GM12878 (cell line): ENCODE measurements around the gene FUBP1. TPM values are rescaled to one million over a fixed set of nuclear protein-coding genes. Genes with fewer than 3 reads are reported as not detected.

Source experiments
- ATAC-seq: fragments of 200-7000 bp; cut with Tn5 transposase; 3 replicates; pipeline ENCODE4 v1.9.1; 2020; ENCODE audit warnings: mild to moderate bottlenecking, moderate library complexity
- BruUV-seq: library from RNA; stranded (reverse); fragments of 400-500 nt; replicated peaks from 2 replicates; lab custom pipeline; 2021; lab: Mats Ljungman, UMichigan
- CTCF ChIA-PET: fragments of 300-600 bp; sonication (Branson Sonifier 250); formaldehyde crosslinking; extraction: SDS; loops from one replicate; lab custom pipeline; 2021; ENCODE audit warnings: inconsistent platforms; lab: Yijun Ruan, JAX
- POLR2A ChIA-PET: fragments of 350-600 bp; formaldehyde crosslinking; extraction: SDS; loops from one replicate; lab custom pipeline; 2021; ENCODE audit warnings: inconsistent platforms; lab: Charles Lee
- RAD21 ChIA-PET: fragments of 300-600 bp; sonication (Branson Sonifier 250); formaldehyde crosslinking; loops from one replicate; lab custom pipeline; 2023; ENCODE audit warnings: antibody characterized with exemption; ENCODE audit not compliant: unreplicated experiment; lab: Charles Lee
- SMC1A ChIA-PET: fragments of 300-600 bp; sonication (Branson Sonifier 250); formaldehyde crosslinking; loops from one replicate; lab custom pipeline; 2023; ENCODE audit not compliant: unreplicated experiment, uncharacterized antibody; lab: Charles Lee
- DNase-seq: peaks from one replicate; pipeline ENCODE4 v3.0.0-alpha.2; 2011; ENCODE audit warnings: low read depth, low spot score
- FAIRE-seq: peaks from 3 replicates; lab custom pipeline; 2011; peaks lifted over from hg19 to GRCh38; lab: Jason Lieb, UNC
- H2AFZ ChIP-seq: 2 replicates; pipeline ENCODE4 v1.6.0; 2011; ENCODE audit warnings: low read depth, low read length, control low read depth; ENCODE audit not compliant: control insufficient read depth
- H3K27ac ChIP-seq: 2 replicates; pipeline ENCODE4 v1.5.1; 2011; ENCODE audit warnings: control low read depth; ENCODE audit not compliant: control insufficient read depth, insufficient read depth
- H3K27me3 ChIP-seq, 2 experiments: replicated peaks in 1 of 2; 2 replicates each; pipeline versions ENCODE4 v1.6.0 to v1.6.1; 2011; ENCODE audit warnings: low read length in 1 of 2; ENCODE audit not compliant: control insufficient read depth in 2 of 2, insufficient read depth in 2 of 2
- H3K36me3 ChIP-seq, 2 experiments: 2 replicates each; pipeline ENCODE4 v1.5.1; 2011; ENCODE audit warnings: low read length in 1 of 2; ENCODE audit not compliant: control insufficient read depth in 2 of 2, insufficient read depth in 2 of 2
- H3K4me1 ChIP-seq: 2 replicates; pipeline ENCODE4 v1.6.1; 2011; ENCODE audit warnings: mild to moderate bottlenecking, low read length, moderate library complexity, mixed read lengths; ENCODE audit not compliant: control insufficient read depth, insufficient read depth
- H3K4me2 ChIP-seq: 2 replicates; pipeline ENCODE4 v1.6.0; 2011; ENCODE audit warnings: control low read depth; ENCODE audit not compliant: control insufficient read depth, insufficient read depth
- H3K4me3 ChIP-seq: fragments of 200-600 bp; sonication (generic); 2 replicates; pipeline ENCODE4 v1.5.1; 2016
- H3K79me2 ChIP-seq: 2 replicates; pipeline ENCODE4 v1.6.0; 2011; ENCODE audit warnings: low read length; ENCODE audit not compliant: control insufficient read depth, insufficient read depth
- H3K9ac ChIP-seq: 2 replicates; pipeline ENCODE4 v1.8.0; 2011; ENCODE audit warnings: low read length, control low read depth, mixed read lengths; ENCODE audit not compliant: control insufficient read depth, insufficient read depth
- H3K9me3 ChIP-seq: replicated peaks from 3 replicates; pipeline ENCODE4 v1.5.1; 2011; ENCODE audit warnings: mild to moderate bottlenecking, low read length; ENCODE audit not compliant: control insufficient read depth, insufficient read depth
- H4K20me1 ChIP-seq: 2 replicates; pipeline ENCODE4 v1.6.0; 2011; ENCODE audit not compliant: control insufficient read depth, insufficient read depth
- CBX3 ChIP-seq: fragments of 200-600 bp; sonication (generic); IDR thresholded peaks from 2 replicates; pipeline ENCODE4 v1.6.1; 2016; ENCODE audit warnings: low read depth, borderline replicate concordance
- CHD2 ChIP-seq: IDR thresholded peaks from 2 replicates; pipeline ENCODE4 v1.6.1; 2011; ENCODE audit warnings: low read depth, low read length, improper control_type of control experiment, borderline replicate concordance
- NFYB ChIP-seq: IDR thresholded peaks from 2 replicates; pipeline ENCODE4 v1.6.1; 2011; ENCODE audit warnings: low read depth, mild to moderate bottlenecking, low read length, improper control_type of control experiment, moderate library complexity; ENCODE audit not compliant: insufficient read depth
- RAD51 ChIP-seq: fragments of 450-650 bp; IDR thresholded peaks from 2 replicates; pipeline ENCODE4 v1.6.1; 2016; ENCODE audit warnings: moderate library complexity, mild to moderate bottlenecking, inconsistent platforms
- RB1 ChIP-seq: fragments of 450-650 bp; formaldehyde crosslinking; IDR thresholded peaks from 2 replicates; pipeline ENCODE4 v1.6.1; 2017; ENCODE audit warnings: mild to moderate bottlenecking, borderline replicate concordance
- SREBF1 ChIP-seq: IDR thresholded peaks from 2 replicates; pipeline ENCODE4 v1.6.1; 2012; ENCODE audit warnings: mild to moderate bottlenecking, low read length
- TARDBP ChIP-seq: IDR thresholded peaks from 2 replicates; pipeline ENCODE4 v1.6.1; 2016; ENCODE audit warnings: borderline replicate concordance
- ZNF24 ChIP-seq: fragments of 450-650 bp; IDR thresholded peaks from 2 replicates; pipeline ENCODE4 v1.6.1; 2017; ENCODE audit warnings: antibody characterized with exemption, mild to moderate bottlenecking
- WGBS: methylation state at CpG from one replicate; pipeline ENCODE4 v1.1.6; 2016; ENCODE audit warnings: low lambda C conversion rate; ENCODE audit not compliant: insufficient replicate concordance, insufficient coverage; ENCODE audit errors: missing lambda C conversion rate; 5-methylcytosine and 5-hydroxymethylcytosine counted together
- in situ Hi-C: fragments of 300-500 bp; cut with MboI; formaldehyde crosslinking; loops from 9 replicates; pipeline ENCODE4 v1.14.3; 2018; ENCODE audit warnings: mixed read lengths
- intact Hi-C: fragments of 100-400 bp; cut with micrococcal nuclease; formaldehyde crosslinking; loops from one replicate; pipeline ENCODE4 v1.14.2; 2022; ENCODE audit not compliant: unreplicated experiment
- polyA plus RNA-seq, 11 experiments: library from polyadenylated mRNA; depleted of rRNA in 4 of 11; unstranded in 6 of 11; stranded (reverse) in 5 of 11; fragments of >200 nt; fragmentation: Nextera tagmentation in 4 of 11; fragmentation: Illumina TruSeq in 1 of 11; extraction: Ambion mirVana in 4 of 11; extraction: Trizol in 1 of 11; gene quantifications; 1 replicate in 1 of 11; 2 replicates in 10 of 11; pipeline versions ENCODE4 v1.2.1 to v1.2.3, GENCODE V29; 2011 to 2016; ENCODE audit warnings: inconsistent platforms in 2 of 11, missing spikeins in 2 of 11, low read depth in 1 of 11
- total RNA-seq, 4 experiments: library from RNA; depleted of rRNA in 3 of 4; stranded (reverse); fragments of >200 nt in 3 of 4; fragmentation: Illumina TruSeq in 1 of 4; extraction: Trizol in 1 of 4; gene quantifications; 2 replicates each; pipeline versions ENCODE4 v1.2.1 to v1.2.3, GENCODE V29; 2013 to 2021
- TF ChIP-seq, protein P1 (sequence below): fragments of 450-650 bp; IDR thresholded peaks from 2 replicates; pipeline ENCODE4 v1.6.1; 2016; ENCODE audit warnings: mild to moderate bottlenecking, moderate library complexity, borderline replicate concordance
- TF ChIP-seq, protein P2 (sequence below): fragments of 450-650 bp; IDR thresholded peaks from 2 replicates; pipeline ENCODE4 v1.6.1; 2017; ENCODE audit warnings: mild to moderate bottlenecking, moderate library complexity
- TF ChIP-seq, protein P3 (sequence below): IDR thresholded peaks from 2 replicates; pipeline ENCODE4 v1.6.1; 2011; ENCODE audit warnings: mild to moderate bottlenecking, low read depth, low read length, moderate library complexity; ENCODE audit not compliant: insufficient replicate concordance

FUBP1 gene
- total and polyA plus RNA-seq, 10 of the 15 experiments (the other 5 are each of a cell fraction or from before 2014, with no cell fraction given) = 110 to 343 (median 191) TPM

DNA sequence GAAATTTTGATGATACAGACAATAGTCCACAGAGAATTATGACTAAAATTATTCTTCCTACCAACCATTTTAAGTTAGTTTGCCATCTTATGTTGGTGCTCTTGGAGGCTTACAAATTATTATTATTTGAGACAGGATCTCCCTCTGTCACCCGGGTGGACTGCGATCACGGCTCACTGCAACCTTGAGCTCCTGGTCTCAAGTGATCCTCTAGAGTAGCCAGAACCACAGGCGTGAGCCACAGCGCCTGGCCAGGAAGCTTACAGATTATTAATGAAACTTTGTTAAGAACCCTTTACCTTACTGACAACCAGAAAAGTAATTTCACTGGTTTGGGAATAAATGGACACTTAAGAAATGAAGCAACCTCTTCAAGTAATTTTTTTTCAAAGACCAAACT is 17.9 kb upstream of the FUBP1 start (continued):
- TF ChIP-seq, protein P1, sequence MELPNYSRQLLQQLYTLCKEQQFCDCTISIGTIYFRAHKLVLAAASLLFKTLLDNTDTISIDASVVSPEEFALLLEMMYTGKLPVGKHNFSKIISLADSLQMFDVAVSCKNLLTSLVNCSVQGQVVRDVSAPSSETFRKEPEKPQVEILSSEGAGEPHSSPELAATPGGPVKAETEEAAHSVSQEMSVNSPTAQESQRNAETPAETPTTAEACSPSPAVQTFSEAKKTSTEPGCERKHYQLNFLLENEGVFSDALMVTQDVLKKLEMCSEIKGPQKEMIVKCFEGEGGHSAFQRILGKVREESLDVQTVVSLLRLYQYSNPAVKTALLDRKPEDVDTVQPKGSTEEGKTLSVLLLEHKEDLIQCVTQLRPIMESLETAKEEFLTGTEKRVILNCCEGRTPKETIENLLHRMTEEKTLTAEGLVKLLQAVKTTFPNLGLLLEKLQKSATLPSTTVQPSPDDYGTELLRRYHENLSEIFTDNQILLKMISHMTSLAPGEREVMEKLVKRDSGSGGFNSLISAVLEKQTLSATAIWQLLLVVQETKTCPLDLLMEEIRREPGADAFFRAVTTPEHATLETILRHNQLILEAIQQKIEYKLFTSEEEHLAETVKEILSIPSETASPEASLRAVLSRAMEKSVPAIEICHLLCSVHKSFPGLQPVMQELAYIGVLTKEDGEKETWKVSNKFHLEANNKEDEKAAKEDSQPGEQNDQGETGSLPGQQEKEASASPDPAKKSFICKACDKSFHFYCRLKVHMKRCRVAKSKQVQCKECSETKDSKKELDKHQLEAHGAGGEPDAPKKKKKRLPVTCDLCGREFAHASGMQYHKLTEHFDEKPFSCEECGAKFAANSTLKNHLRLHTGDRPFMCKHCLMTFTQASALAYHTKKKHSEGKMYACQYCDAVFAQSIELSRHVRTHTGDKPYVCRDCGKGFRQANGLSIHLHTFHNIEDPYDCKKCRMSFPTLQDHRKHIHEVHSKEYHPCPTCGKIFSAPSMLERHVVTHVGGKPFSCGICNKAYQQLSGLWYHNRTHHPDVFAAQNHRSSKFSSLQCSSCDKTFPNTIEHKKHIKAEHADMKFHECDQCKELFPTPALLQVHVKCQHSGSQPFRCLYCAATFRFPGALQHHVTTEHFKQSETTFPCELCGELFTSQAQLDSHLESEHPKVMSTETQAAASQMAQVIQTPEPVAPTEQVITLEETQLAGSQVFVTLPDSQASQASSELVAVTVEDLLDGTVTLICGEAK = no peak
- TF ChIP-seq ZNF24 (no peak), RB1 (no peak)

DNA sequence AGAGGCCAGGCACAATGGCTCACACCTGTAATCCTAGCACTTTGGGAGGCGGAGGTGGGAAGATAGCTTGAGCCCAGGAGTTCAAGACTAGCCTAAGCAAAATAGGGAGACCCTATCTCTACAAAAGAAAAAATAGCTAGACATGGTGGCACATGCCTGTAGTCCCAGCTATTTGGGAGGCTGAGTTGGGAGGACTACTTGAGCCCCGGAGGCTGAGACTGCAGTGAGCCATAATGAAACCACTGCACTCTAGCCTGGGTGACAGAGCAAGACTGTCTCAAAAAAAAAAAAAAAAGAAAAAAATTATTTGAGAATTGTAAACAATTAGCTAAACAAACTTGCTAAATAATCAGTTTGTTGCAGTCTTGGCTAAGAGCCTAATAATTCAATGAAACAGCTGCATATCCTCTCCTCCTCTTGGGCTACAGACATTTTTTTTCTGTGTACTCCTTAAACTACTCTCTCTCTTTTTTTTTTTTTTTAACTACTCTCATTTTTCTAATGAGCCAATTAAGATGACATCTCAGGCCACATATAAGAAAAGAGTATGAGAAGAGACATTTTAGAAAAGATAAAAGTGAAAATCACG is 15.3 kb upstream of the FUBP1 start:
- intact Hi-C loops = no loop called here
- DNase-seq (no peak), ATAC-seq (no peak), FAIRE-seq (no peak)
- H3K4me1 ChIP-seq = peaks cover 3% of the 10 kb centered on the region; the same call in 1 of the 2 replicates
- no peaks in the 10 kb centered on the region for H3K36me3 ChIP-seq
- POLR2A ChIA-PET = interaction anchor here (1.1 to 3.2 kb wide), 2 partner anchors 10 to 13 kb away, joined by 8 to 15 read pairs; partner anchors contain the start of gene DNAJB4
- no peaks in the 10 kb centered on the region for H3K27me3 ChIP-seq
- WGBS = 98% methylated on average over 3 of the region's 3 CpGs
- no peak overlapping the region for H3K9ac ChIP-seq
- no peak overlapping the region for H3K4me2 ChIP-seq
- TF ChIP-seq, protein P2, sequence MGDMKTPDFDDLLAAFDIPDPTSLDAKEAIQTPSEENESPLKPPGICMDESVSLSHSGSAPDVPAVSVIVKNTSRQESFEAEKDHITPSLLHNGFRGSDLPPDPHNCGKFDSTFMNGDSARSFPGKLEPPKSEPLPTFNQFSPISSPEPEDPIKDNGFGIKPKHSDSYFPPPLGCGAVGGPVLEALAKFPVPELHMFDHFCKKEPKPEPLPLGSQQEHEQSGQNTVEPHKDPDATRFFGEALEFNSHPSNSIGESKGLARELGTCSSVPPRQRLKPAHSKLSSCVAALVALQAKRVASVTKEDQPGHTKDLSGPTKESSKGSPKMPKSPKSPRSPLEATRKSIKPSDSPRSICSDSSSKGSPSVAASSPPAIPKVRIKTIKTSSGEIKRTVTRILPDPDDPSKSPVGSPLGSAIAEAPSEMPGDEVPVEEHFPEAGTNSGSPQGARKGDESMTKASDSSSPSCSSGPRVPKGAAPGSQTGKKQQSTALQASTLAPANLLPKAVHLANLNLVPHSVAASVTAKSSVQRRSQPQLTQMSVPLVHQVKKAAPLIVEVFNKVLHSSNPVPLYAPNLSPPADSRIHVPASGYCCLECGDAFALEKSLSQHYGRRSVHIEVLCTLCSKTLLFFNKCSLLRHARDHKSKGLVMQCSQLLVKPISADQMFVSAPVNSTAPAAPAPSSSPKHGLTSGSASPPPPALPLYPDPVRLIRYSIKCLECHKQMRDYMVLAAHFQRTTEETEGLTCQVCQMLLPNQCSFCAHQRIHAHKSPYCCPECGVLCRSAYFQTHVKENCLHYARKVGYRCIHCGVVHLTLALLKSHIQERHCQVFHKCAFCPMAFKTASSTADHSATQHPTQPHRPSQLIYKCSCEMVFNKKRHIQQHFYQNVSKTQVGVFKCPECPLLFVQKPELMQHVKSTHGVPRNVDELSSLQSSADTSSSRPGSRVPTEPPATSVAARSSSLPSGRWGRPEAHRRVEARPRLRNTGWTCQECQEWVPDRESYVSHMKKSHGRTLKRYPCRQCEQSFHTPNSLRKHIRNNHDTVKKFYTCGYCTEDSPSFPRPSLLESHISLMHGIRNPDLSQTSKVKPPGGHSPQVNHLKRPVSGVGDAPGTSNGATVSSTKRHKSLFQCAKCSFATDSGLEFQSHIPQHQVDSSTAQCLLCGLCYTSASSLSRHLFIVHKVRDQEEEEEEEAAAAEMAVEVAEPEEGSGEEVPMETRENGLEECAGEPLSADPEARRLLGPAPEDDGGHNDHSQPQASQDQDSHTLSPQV = no peak
- TF ChIP-seq, protein P3, sequence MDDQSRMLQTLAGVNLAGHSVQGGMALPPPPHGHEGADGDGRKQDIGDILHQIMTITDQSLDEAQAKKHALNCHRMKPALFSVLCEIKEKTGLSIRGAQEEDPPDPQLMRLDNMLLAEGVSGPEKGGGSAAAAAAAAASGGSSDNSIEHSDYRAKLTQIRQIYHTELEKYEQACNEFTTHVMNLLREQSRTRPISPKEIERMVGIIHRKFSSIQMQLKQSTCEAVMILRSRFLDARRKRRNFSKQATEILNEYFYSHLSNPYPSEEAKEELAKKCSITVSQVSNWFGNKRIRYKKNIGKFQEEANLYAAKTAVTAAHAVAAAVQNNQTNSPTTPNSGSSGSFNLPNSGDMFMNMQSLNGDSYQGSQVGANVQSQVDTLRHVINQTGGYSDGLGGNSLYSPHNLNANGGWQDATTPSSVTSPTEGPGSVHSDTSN = no peak
- no peak for TF ChIP-seq TARDBP
- TF ChIP-seq CBX3 = no peak
- no peak for TF ChIP-seq CHD2
- TF ChIP-seq SREBF1 = no peak
- no peak for TF ChIP-seq RAD51
- no peak for TF ChIP-seq NFYB
- TF ChIP-seq, all 136 proteins: peak for 0
- CTCF ChIA-PET = interaction anchor here (0.6 kb wide), 2 partner anchors 13 to 15 kb away, joined by 3 read pairs; partner anchors contain the start of gene FUBP1
- in situ Hi-C loops = no loop called here
- Histone ChIP-seq H2AFZ (no peak overlapping the region), H3K27ac (no peak overlapping the region), H3K4me3 (no peak overlapping the region), H3K79me2 (no peaks in the 10 kb centered on the region), H3K9me3 (no peaks in the 10 kb centered on the region), H4K20me1 (no peaks in the 10 kb centered on the region)
- RAD21 ChIA-PET = interaction anchor here (1.3 kb wide), 1 partner anchor 14 kb away, joined by 3 read pairs; no protein-coding TSS in a partner anchor
- SMC1A ChIA-PET = interaction anchor here (0.6 to 2.4 kb wide), 4 partner anchors 11 to 607 kb away, joined by 3 to 7 read pairs (median 5); partner anchors contain the start of genes DNAJB4 and FUBP1
- BruUV-seq = no TSS peak
